ENCODE measurements around the gene CAMK2G.
"Not testable (repeated sequence)": the region's sequence is repeated elsewhere in the genome, so short reads cannot be mapped to it uniquely, and the experiment has no call there.

CAMK2G gene

DNA sequence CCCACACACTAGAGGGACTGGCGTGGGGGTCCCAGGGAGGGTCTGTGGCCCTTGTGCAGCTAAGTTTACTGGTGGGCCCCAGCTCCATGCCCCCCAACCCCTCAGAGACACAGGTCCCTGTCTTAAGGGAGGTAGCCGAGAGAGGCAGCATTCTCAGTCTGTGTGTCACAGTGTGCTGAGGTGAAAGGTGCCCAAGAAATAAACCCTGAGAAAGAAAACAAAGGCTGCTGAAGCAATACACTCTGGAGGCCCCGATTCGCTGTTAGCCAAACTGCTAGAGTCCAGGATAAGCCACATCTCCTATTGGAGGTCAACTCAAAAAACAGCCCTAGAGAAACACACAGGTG is 34.3 kb downstream of the CAMK2G start:
- Mint-ChIP-seq H3K4me3 (no peak overlapping the region), H3K36me3 (ENCODE audit: low read depth) (peaks cover 55% of the 10 kb centered on the region), H3K27ac (no peak overlapping the region), H3K9me3 (no peaks in the 10 kb centered on the region), H3K27me3 (ENCODE audit: low read depth) (no peaks in the 10 kb centered on the region), H3K4me1 (ENCODE audit: low read depth) (no peaks in the 10 kb centered on the region)
- no peak for DNase-seq (ENCODE audit: low spot score)

DNA sequence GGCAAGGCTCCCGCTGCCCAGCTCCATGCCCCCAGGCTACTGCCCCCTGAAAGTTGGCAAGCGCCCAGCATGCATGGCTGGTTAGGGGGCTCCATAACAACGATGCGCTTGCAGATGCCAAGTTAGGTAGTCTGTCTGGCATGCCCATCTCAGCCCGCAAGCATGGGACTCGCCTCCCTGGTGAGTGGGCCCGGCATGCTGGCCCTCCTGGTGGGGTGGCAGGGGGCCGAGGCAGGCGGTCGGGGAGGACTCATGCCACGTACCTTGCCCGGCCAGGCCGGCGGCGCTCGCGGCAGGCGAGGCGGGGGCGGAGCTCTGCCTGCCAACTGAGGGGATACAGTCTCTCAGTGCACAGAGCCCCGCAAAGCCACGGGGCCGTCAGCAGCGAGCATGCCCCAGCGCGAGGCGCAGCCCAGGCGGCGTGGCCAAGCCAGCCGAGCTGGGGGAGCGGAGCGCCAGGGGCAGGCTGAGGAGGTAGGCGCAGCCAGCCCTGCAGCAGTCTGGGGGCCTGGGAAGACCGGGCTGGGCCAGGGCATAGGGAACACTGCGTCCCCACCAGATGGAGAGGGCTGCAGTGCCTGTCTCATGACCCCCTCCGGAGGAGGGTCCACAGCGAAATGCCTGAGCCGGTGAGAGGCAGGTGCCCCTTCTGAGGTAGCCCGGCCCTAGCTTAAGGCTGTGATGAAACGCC is 34.9 kb downstream of the CAMK2G start:
- Mint-ChIP-seq H3K9me3 (no peaks in the 10 kb centered on the region), H3K4me3 (no peak overlapping the region), H3K27me3 (ENCODE audit: low read depth) (no peaks in the 10 kb centered on the region), H3K4me1 (ENCODE audit: low read depth) (no peaks in the 10 kb centered on the region), H3K36me3 (ENCODE audit: low read depth) (peaks cover 59% of the 10 kb centered on the region), H3K27ac (no peak overlapping the region)
- no peak for DNase-seq (ENCODE audit: low spot score)

DNA sequence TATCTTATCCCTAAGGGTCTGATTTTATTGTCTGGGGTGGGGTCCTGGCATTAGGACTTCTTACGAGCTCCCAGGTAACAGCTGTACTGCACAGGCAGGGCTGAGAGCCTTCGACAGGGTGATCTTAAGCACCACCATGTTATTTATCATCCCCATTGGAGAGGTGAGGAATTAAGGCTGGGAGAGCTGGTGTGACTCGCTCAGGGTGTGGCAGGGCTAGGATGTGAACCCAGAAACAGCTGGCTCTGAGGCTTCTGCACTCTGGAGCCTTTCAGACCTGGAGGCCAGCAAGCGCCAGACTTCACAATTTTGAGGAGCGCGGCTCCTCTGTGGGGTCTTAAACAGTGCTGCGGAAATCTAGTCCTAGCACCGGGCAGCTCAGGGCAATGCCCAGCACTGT is 35.5 kb downstream of the CAMK2G start:
- Mint-ChIP-seq H3K27ac (no peak overlapping the region), H3K4me1 (ENCODE audit: low read depth) (no peaks in the 10 kb centered on the region), H3K36me3 (ENCODE audit: low read depth) (peaks cover 62% of the 10 kb centered on the region), H3K27me3 (ENCODE audit: low read depth) (no peaks in the 10 kb centered on the region), H3K4me3 (no peak overlapping the region), H3K9me3 (no peaks in the 10 kb centered on the region)
- no peak for DNase-seq (ENCODE audit: low spot score)

DNA sequence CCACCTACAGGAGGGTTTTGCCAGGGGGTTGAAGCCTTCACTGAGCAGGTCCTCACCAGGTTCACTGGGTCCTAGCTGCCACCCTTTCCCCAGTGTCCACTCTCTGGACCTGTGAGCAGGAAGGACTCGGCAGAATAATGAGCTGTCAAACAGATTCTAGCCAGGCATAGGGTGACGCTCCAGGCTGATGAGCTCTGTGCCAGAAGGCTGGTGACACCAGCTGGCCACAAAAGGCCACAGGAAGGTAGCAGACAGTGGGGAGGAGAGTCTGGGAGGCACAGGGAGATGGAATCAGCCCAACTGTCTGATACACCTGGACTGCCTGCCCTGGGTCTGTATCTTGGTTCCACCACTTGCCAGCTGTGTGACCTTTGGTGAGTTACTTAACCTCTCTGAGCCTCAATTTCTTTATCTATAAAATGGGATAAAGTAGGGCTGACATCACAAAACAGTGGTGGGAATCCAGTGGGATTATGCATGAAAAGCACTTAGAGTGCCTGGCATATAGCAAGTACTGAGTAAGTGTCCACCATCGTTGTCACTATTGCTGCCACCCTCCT is 36.3 kb downstream of the CAMK2G start:
- H3K27me3 Mint-ChIP-seq (ENCODE audit: low read depth): no peaks in the 10 kb centered on the region
- H3K27ac Mint-ChIP-seq: no peak overlapping the region
- H3K9me3 Mint-ChIP-seq: no peaks in the 10 kb centered on the region
- peaks cover 55% of the 10 kb centered on the region for H3K36me3 Mint-ChIP-seq (ENCODE audit: low read depth)
- no peaks in the 10 kb centered on the region for H3K4me1 Mint-ChIP-seq (ENCODE audit: low read depth)
- no peak overlapping the region for H3K4me3 Mint-ChIP-seq
- DNase-seq (ENCODE audit: low spot score): no peak

DNA sequence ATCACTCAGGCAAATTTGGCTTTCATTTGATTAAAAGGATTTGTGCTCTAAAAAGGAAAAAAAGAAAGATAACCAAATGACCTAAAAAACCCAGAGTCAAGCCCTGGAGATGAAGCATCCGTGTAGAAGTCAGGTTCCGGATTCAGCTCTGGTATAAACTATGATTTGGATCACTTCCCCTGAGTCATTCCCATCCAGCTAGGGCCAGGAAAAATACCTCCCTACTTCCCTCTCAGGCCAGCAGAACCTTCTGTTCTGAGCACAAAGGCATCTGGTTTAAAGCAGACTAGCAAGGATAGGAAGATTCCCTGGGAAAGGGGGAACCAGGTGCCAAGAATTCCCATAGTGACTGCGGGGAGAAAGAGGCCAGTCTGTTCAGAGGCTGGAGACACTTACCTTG is 37.3 kb downstream of the CAMK2G start:
- no peaks in the 10 kb centered on the region for H3K27me3 Mint-ChIP-seq (ENCODE audit: low read depth)
- no peak overlapping the region for H3K4me3 Mint-ChIP-seq
- no peaks in the 10 kb centered on the region for H3K9me3 Mint-ChIP-seq
- no peak for DNase-seq (ENCODE audit: low spot score)
- peaks cover 46% of the 10 kb centered on the region for H3K36me3 Mint-ChIP-seq (ENCODE audit: low read depth)
- no peaks in the 10 kb centered on the region for H3K4me1 Mint-ChIP-seq (ENCODE audit: low read depth)
- no peak overlapping the region for H3K27ac Mint-ChIP-seq

DNA sequence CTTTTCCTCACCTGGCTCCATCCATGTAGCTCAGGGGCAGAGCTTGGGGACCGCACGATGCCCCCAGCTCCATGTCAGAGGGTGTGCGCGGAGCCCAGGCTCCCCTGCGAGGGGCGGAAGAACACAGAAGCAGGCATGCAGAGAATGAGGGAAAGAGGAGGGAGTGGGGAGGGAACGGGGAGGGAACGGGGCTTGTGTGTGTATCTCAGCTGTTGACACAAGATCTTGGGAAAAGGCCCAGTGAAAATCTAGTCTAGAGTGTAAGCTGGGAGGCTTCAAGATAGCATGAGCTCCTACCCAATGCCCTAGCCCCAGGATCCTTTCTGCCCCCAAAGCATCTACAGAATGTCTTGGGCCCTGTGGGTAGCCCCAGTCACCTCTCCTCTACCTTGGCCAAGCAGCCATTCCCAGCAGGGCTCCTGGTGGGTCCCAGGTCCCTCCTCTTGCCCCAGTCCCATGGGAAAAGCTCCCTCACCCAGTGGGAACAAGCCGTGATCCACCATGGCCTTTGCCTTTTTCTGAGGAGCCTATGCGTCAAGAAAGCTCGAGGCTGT is 37.9 kb downstream of the CAMK2G start:
- H3K36me3 Mint-ChIP-seq (ENCODE audit: low read depth): peaks cover 41% of the 10 kb centered on the region
- H3K27me3 Mint-ChIP-seq (ENCODE audit: low read depth): no peaks in the 10 kb centered on the region
- H3K4me3 Mint-ChIP-seq: no peak overlapping the region
- H3K4me1 Mint-ChIP-seq (ENCODE audit: low read depth): no peaks in the 10 kb centered on the region
- no peaks in the 10 kb centered on the region for H3K9me3 Mint-ChIP-seq
- no peak overlapping the region for H3K27ac Mint-ChIP-seq
- DNase-seq (ENCODE audit: low spot score): no peak

DNA sequence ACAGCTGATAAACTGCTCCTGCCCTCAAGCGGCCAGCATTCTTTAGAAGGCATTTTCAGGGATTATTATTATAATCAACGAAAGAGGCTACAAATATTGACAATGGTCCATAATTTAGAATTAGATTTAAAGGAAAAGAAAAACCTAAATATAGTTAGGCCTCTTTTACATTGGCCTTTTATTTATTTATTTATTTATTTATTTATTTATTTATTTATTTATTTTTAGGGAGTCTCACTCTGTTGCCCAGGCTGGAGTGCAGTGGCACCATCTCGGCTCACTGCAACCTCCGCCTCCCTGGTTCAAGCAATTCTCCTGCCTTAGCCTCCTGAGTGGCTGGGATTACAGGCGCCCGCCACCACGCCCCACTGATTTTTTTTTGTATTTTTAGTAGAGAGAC is 45.3 kb downstream of the CAMK2G start:
- not testable (repeated sequence) for H3K4me3 Mint-ChIP-seq; H3K27me3 Mint-ChIP-seq (ENCODE audit: low read depth); H3K27ac Mint-ChIP-seq; DNase-seq (ENCODE audit: low spot score); H3K4me1 Mint-ChIP-seq (ENCODE audit: low read depth); H3K9me3 Mint-ChIP-seq
- H3K36me3 Mint-ChIP-seq (ENCODE audit: low read depth): peaks cover 16% of the 10 kb centered on the region

DNA sequence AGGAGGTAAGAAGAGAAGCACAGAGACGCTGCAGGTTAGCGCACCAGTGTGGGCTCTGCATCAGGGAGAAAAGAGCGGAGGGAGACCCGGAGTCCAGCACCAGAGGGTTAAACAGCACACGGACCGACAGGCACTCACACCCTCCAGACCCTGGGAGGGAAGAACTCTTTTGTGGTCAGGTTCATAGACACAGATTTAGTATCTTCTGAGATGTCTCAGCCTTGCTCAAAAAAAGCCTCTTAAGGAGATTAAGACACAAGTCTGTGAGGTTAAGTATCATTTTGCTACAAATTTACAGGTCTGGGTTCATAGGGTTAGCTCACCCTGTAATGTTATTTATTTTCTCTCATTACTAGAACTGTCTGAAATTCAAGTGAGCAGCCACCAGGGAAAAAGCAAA is 46.2 kb downstream of the CAMK2G start:
- Mint-ChIP-seq H3K36me3 (ENCODE audit: low read depth) (peaks cover 16% of the 10 kb centered on the region), H3K27ac (no peak overlapping the region), H3K9me3 (no peaks in the 10 kb centered on the region), H3K4me1 (ENCODE audit: low read depth) (no peaks in the 10 kb centered on the region), H3K4me3 (no peak overlapping the region), H3K27me3 (ENCODE audit: low read depth) (no peaks in the 10 kb centered on the region)
- DNase-seq (ENCODE audit: low spot score): no peak

DNA sequence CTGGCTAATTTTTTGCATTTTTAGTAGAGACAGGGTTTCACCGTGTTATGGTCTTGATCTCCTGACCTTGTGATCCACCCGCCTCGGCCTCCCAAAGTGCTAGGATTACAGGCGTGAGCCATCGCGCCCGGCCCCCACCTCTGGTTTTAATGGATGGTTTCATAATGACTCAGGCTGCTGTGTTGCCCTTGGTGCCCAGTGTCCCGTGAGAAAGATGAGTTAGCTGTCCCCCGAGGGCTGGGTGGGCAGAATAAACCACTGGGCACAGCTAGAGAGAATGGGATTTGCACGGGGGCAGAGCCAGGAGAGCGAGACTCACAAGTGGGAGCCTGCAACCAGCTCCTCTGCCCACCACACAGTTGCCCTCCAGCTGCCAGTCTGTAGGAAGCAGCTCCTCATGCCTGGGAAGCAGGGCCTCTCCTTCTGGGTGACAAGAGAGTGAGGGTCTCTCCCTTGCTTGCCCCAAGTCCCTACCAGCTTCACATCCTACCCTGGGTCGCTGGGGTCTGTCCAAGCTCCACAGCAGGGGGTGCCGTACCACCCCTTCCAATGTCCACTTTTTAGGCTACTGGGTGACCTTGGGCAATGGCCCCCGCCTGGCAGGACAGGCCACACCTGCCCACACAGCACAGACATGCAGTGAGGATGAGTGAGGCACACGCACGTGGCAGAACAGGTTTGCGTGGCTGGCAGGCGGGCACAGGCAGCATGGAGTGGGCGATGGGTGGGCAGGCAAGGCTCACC is 46.8 kb downstream of the CAMK2G start:
- Mint-ChIP-seq H3K4me3 (no peak overlapping the region), H3K36me3 (ENCODE audit: low read depth) (peaks cover 19% of the 10 kb centered on the region), H3K4me1 (ENCODE audit: low read depth) (no peaks in the 10 kb centered on the region), H3K27me3 (ENCODE audit: low read depth) (no peaks in the 10 kb centered on the region), H3K9me3 (no peaks in the 10 kb centered on the region), H3K27ac (no peak overlapping the region)
- DNase-seq (ENCODE audit: low spot score): no peak

DNA sequence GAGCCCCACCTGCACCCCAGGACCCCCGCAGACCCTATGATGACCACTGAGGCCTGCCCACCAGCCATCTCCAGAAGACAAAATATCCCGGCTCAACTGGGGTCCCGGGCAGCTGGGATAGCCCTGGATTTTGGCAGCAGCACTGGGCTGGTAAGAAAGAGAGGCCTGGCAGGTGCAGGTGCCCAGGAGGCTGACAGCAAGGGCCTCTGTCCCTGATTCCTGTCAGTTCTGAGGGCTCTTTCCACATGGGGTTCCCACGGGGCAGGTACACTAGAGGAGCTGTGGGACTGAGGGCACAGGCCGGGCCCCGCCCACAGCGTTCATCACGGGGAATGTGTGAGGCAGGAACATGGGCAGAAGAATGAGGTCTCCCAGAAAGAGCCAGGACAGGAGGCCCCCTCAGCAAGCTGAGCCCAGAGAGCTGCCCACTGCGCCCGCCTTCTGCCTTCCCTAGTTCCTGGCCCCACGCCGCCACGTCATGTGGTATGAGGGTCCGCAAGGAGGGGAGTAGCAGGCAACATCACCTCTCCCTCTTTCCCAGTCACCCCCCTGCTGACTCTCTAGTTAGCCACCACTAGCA is 50.1 kb downstream of the CAMK2G start:
- no peaks in the 10 kb centered on the region for H3K27me3 Mint-ChIP-seq (ENCODE audit: low read depth)
- no peaks in the 10 kb centered on the region for H3K4me1 Mint-ChIP-seq (ENCODE audit: low read depth)
- H3K27ac Mint-ChIP-seq: no peak overlapping the region
- no peak overlapping the region for H3K4me3 Mint-ChIP-seq
- DNase-seq (ENCODE audit: low spot score): no peak
- H3K9me3 Mint-ChIP-seq: no peaks in the 10 kb centered on the region
- H3K36me3 Mint-ChIP-seq (ENCODE audit: low read depth): peaks cover 27% of the 10 kb centered on the region

DNA sequence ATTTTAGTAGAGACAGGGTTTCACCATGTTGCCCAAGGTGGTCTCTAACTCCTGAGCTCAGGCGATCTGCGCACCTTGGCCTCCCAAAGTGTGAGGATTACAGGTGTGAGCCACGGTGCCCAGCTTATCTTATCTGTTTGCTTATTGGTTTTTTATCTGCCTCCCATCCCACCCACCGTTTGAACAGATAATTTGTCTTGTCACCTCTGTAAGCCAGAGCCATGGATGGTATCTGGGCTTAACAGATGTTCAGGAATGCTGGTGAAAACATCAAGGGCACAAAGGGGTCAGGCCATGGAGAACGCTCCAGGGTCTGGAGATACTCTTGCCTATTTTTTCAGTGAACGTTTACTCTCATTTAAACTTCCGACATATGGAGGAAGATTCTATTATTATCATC is 51.0 kb downstream of the CAMK2G start:
- Mint-ChIP-seq H3K36me3 (ENCODE audit: low read depth) (peaks cover 25% of the 10 kb centered on the region), H3K9me3 (no peaks in the 10 kb centered on the region), H3K27ac (no peak overlapping the region)

DNA sequence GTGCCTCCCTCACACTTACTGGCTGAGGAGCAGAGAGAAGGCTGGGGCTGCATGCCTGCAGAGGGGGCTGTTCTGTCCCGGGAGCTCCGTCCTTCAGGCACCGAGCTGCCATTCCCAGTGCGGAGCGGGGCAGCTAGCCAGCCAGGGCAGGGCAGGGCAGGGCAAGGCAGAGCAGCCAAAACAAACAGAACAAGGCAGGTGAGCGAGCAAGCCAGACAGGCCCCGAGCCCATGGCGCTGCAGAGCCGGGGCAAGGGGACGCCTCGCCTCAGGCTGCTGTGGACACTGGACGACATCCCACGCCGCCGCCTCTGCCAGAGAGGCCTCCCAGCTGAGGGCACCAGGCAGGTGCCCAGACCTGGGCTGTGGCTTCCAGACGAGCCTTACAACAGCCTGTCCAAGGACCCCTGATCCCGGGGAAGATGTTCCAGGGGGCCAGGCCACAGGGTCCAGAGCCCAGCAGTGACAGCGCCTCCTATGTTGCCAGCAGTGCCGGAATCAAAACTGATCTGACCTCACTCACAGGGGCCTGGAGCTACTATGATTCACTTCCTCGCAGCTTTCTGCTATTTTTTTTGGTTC is 54.8 kb downstream of the CAMK2G start:
- Mint-ChIP-seq H3K4me1 (ENCODE audit: low read depth) (peaks cover 4% of the 10 kb centered on the region), H3K27me3 (ENCODE audit: low read depth) (no peaks in the 10 kb centered on the region), H3K9me3 (no peaks in the 10 kb centered on the region), H3K36me3 (ENCODE audit: low read depth) (peaks cover 27% of the 10 kb centered on the region), H3K27ac (no peak overlapping the region), H3K4me3 (no peak overlapping the region)
- no peak for DNase-seq (ENCODE audit: low spot score)

More for the DNA sequence above, 51.0 kb downstream of the CAMK2G start:
- Mint-ChIP-seq H3K4me1 (ENCODE audit: low read depth) (no peaks in the 10 kb centered on the region), H3K27me3 (ENCODE audit: low read depth) (no peaks in the 10 kb centered on the region), H3K4me3 (no peak overlapping the region)
- no peak for DNase-seq (ENCODE audit: low spot score)

DNA sequence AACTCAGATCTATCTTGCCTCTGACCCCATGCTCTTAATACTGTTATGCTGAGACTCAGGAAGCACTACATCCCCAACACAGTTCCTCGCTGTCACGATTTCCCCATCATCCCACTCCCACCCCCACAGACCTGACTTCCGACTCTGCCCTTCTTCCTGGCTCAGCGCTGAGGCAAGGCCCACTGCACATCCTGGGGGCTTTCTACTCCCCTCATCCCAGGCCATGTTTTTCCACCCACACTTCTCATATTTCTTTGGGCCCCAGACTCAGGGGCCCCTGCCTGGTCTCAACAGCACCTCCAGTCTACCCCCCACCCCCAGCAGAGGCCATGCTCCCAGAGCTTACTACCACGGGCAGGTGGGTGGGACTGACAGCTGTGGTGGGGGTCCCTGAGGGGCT is 55.3 kb downstream of the CAMK2G start:
- H3K4me1 Mint-ChIP-seq (ENCODE audit: low read depth): peaks cover 4% of the 10 kb centered on the region
- no peak for DNase-seq (ENCODE audit: low spot score)
- peaks cover 25% of the 10 kb centered on the region for H3K36me3 Mint-ChIP-seq (ENCODE audit: low read depth)
- no peaks in the 10 kb centered on the region for H3K9me3 Mint-ChIP-seq
- no peaks in the 10 kb centered on the region for H3K27me3 Mint-ChIP-seq (ENCODE audit: low read depth)
- H3K27ac Mint-ChIP-seq: no peak overlapping the region
- no peak overlapping the region for H3K4me3 Mint-ChIP-seq

DNA sequence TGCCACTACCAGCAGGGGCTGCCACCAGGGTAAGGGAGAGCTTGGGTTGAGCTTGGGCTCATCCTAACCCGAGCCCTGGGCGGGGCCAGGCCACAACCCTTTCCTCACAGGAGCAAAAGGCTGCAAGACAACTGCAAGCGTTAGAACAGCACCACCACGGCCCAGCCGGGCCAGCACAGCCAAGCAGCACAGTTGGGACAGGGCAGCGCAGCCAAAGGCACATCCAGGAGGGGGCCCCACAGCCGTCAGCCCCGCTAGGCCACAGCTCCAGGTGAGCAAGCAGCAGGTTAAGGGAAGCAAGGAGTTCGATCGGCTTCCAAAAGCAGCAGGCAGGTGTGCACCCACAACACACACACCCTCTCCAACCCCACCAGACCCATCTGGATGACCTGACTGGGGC is 56.0 kb downstream of the CAMK2G start:
- no peak for DNase-seq (ENCODE audit: low spot score)
- Mint-ChIP-seq H3K27me3 (ENCODE audit: low read depth) (no peaks in the 10 kb centered on the region), H3K9me3 (no peaks in the 10 kb centered on the region), H3K36me3 (ENCODE audit: low read depth) (peaks cover 29% of the 10 kb centered on the region), H3K4me3 (no peak overlapping the region), H3K27ac (peak overlapping the region; percentile 5), H3K4me1 (ENCODE audit: low read depth) (peaks cover 4% of the 10 kb centered on the region)

Measured in T-helper 2 cell treated with Interferon-gamma antibody and Interleukin-4, amounts not matched to agents 5 μg/mL and 100 μg/mL, for 36 hours (primary cell).